Astrocyte (in vitro differentiated cells and primary cell): Measurements from ENCODE around the gene MTMR4. TPM values are rescaled to one million over a fixed set of nuclear protein-coding genes. Genes with fewer than 3 reads are reported as not detected.
A peak's percentile ranks its signal among the peaks of the same experiment; 100 is the strongest.
"Not testable (repeated sequence)": the region's sequence is repeated elsewhere in the genome, so short reads cannot be mapped to it uniquely, and the experiment has no call there.

Experiments
- DNase-seq: peaks from one replicate; pipeline ENCODE4 v3.0.0-alpha.2; 2010; ENCODE audit warnings: low read depth
- FAIRE-seq: peaks from 2 replicates; lab custom pipeline; 2011; peaks lifted over from hg19 to GRCh38; lab: Jason Lieb, UNC
- H2AFZ ChIP-seq: 2 replicates; pipeline ENCODE4 v1.6.0; 2012; ENCODE audit warnings: low read depth, low read length, inconsistent platforms
- H3K27ac ChIP-seq: 2 replicates; pipeline ENCODE4 v1.5.1; 2011; ENCODE audit warnings: low read depth, low read length, inconsistent platforms
- H3K27me3 ChIP-seq: 2 replicates; pipeline ENCODE4 v1.6.0; 2011; ENCODE audit warnings: low read length, inconsistent platforms; ENCODE audit not compliant: insufficient read depth
- H3K36me3 ChIP-seq: 2 replicates; pipeline ENCODE4 v1.5.1; 2011; ENCODE audit warnings: low read length, inconsistent platforms; ENCODE audit not compliant: insufficient read depth
- H3K4me1 ChIP-seq: 2 replicates; pipeline ENCODE4 v1.5.1; 2011; ENCODE audit warnings: low read length, inconsistent platforms; ENCODE audit not compliant: insufficient read depth
- H3K4me2 ChIP-seq: 2 replicates; pipeline ENCODE4 v1.6.0; 2012; ENCODE audit warnings: low read length, inconsistent platforms
- H3K4me3 ChIP-seq: 2 replicates; pipeline ENCODE4 v1.5.1; 2011; ENCODE audit warnings: low read depth, mild to moderate bottlenecking, low read length, inconsistent platforms; ENCODE audit not compliant: insufficient read depth
- H3K79me2 ChIP-seq: 2 replicates; pipeline ENCODE4 v1.6.0; 2012; ENCODE audit warnings: mild to moderate bottlenecking, low read length, inconsistent platforms; ENCODE audit not compliant: insufficient read depth
- H3K9ac ChIP-seq: 2 replicates; pipeline ENCODE4 v1.6.0; 2012; ENCODE audit warnings: mild to moderate bottlenecking, low read length, inconsistent platforms
- H3K9me3 ChIP-seq: 2 replicates; pipeline ENCODE4 v1.5.1; 2012; ENCODE audit warnings: low read depth, mild to moderate bottlenecking, low read length, inconsistent platforms; ENCODE audit not compliant: insufficient read depth
- H4K20me1 ChIP-seq: 2 replicates; pipeline ENCODE4 v1.6.0; 2012; ENCODE audit warnings: low read length, inconsistent platforms; ENCODE audit not compliant: insufficient read depth
- H3K27ac Mint-ChIP-seq: one replicate; pipeline ENCODE4 v1.8.0; 2021; ENCODE audit warnings: mild to moderate bottlenecking, mixed read lengths; ENCODE audit not compliant: unreplicated experiment
- H3K27me3 Mint-ChIP-seq: one replicate; pipeline ENCODE4 v1.8.0; 2021; ENCODE audit warnings: low read depth, mixed read lengths; ENCODE audit not compliant: unreplicated experiment
- H3K36me3 Mint-ChIP-seq: one replicate; pipeline ENCODE4 v1.8.0; 2021; ENCODE audit warnings: low read depth, mixed read lengths; ENCODE audit not compliant: unreplicated experiment
- H3K4me1 Mint-ChIP-seq: one replicate; pipeline ENCODE4 v1.8.0; 2021; ENCODE audit warnings: low read depth, mixed read lengths; ENCODE audit not compliant: unreplicated experiment
- H3K4me3 Mint-ChIP-seq: one replicate; pipeline ENCODE4 v1.8.0; 2021; ENCODE audit warnings: mild to moderate bottlenecking, moderate library complexity, mixed read lengths; ENCODE audit not compliant: unreplicated experiment
- H3K9me3 Mint-ChIP-seq: one replicate; pipeline ENCODE4 v1.8.0; 2021; ENCODE audit warnings: mild to moderate bottlenecking, mixed read lengths; ENCODE audit not compliant: unreplicated experiment
- CTCF ChIP-seq: IDR thresholded peaks from 2 replicates; pipeline ENCODE4 v1.5.1; 2011; ENCODE audit warnings: low read depth, mild to moderate bottlenecking, inconsistent platforms, low read length, moderate library complexity; ENCODE audit not compliant: insufficient read depth
- EZH2 ChIP-seq: IDR thresholded peaks from 2 replicates; pipeline ENCODE4 v1.6.1; 2012; ENCODE audit warnings: mild to moderate bottlenecking, low read length, inconsistent platforms; ENCODE audit not compliant: insufficient read depth
- total RNA-seq: library from RNA; stranded (reverse); gene quantifications from 2 replicates; pipeline ENCODE4 v1.2.1, GENCODE V29; 2021

MTMR4 gene
- total RNA-seq, 1 donor from 2014 or later, result 17.6 TPM

- Mint-ChIP-seq H3K36me3 (peaks cover 28% of the 10 kb centered on the region), H3K27ac (no peak overlapping the region), H3K4me3 (no peak overlapping the region), H3K4me1 (no peaks in the 10 kb centered on the region), H3K27me3 (no peaks in the 10 kb centered on the region), H3K9me3 (no peaks in the 10 kb centered on the region)
- Histone ChIP-seq H3K9me3 (no peaks in the 10 kb centered on the region), H3K4me1 (peaks cover 7% of the 10 kb centered on the region), H3K36me3 (peaks cover 41% of the 10 kb centered on the region), H3K27ac (peak overlapping the region; percentile 58), H3K79me2 (no peaks in the 10 kb centered on the region), H3K4me2 (no peak overlapping the region), H3K9ac (peak overlapping the region; percentile 22), H2AFZ (no peak overlapping the region), H4K20me1 (peaks cover 8% of the 10 kb centered on the region), H3K4me3 (no peak overlapping the region), H3K27me3 (no peaks in the 10 kb centered on the region)
- TF ChIP-seq CTCF, result no peak
- TF ChIP-seq EZH2, result no peak
- DNase-seq (no peak), FAIRE-seq (no peak)
Observed at GRCh38 chr17:58506354-58507080, 7.9 kb downstream of the MTMR4 start.

- Mint-ChIP-seq H3K27me3 (no peaks in the 10 kb centered on the region), H3K27ac (no peak overlapping the region), H3K9me3 (no peaks in the 10 kb centered on the region), H3K36me3 (peaks cover 22% of the 10 kb centered on the region), H3K4me1 (no peaks in the 10 kb centered on the region), H3K4me3 (no peak overlapping the region)
- TF ChIP-seq CTCF (no peak), EZH2 (no peak)
- no peaks in the 10 kb centered on the region for H3K79me2 ChIP-seq
- DNase-seq (no peak), FAIRE-seq (no peak)
- H3K4me2 ChIP-seq, result no peak overlapping the region
- peaks cover 1% of the 10 kb centered on the region for H4K20me1 ChIP-seq
- no peaks in the 10 kb centered on the region for H3K9me3 ChIP-seq
- H3K27ac ChIP-seq, result no peak overlapping the region
- H3K27me3 ChIP-seq, result no peaks in the 10 kb centered on the region
- no peak overlapping the region for H2AFZ ChIP-seq
- H3K4me1 ChIP-seq, result peaks cover 7% of the 10 kb centered on the region
- H3K9ac ChIP-seq, result no peak overlapping the region
- peaks cover 32% of the 10 kb centered on the region for H3K36me3 ChIP-seq
- H3K4me3 ChIP-seq, result no peak overlapping the region
Observed at GRCh38 chr17:58504826-58505351, 9.5 kb downstream of the MTMR4 start.

GRCh38 chr17:58503866-58504265 is 10.6 kb downstream of the MTMR4 start:
- DNase-seq (no peak), FAIRE-seq (no peak)
- Histone ChIP-seq H3K79me2 (no peaks in the 10 kb centered on the region), H3K27me3 (no peaks in the 10 kb centered on the region), H4K20me1 (no peaks in the 10 kb centered on the region), H3K4me2 (no peak overlapping the region), H3K27ac (no peak overlapping the region), H3K9ac (no peak overlapping the region), H2AFZ (no peak overlapping the region), H3K36me3 (peaks cover 30% of the 10 kb centered on the region), H3K4me3 (no peak overlapping the region), H3K9me3 (no peaks in the 10 kb centered on the region), H3K4me1 (peaks cover 7% of the 10 kb centered on the region)
- Mint-ChIP-seq H3K9me3 (no peaks in the 10 kb centered on the region), H3K4me1 (no peaks in the 10 kb centered on the region), H3K4me3 (no peak overlapping the region), H3K27me3 (no peaks in the 10 kb centered on the region), H3K27ac (no peak overlapping the region), H3K36me3 (peaks cover 18% of the 10 kb centered on the region)
- TF ChIP-seq EZH2 (no peak), CTCF (no peak)

GRCh38 chr17:58503134-58503533 is 11.3 kb downstream of the MTMR4 start:
- H2AFZ ChIP-seq, H3K4me2 ChIP-seq, H3K4me1 ChIP-seq, H3K27me3 ChIP-seq, H3K27ac ChIP-seq, H3K27ac Mint-ChIP-seq, H3K27me3 Mint-ChIP-seq, H3K4me3 Mint-ChIP-seq, H3K9ac ChIP-seq, FAIRE-seq, H3K9me3 Mint-ChIP-seq, H3K9me3 ChIP-seq, H3K4me3 ChIP-seq, H3K79me2 ChIP-seq, H3K4me1 Mint-ChIP-seq, H4K20me1 ChIP-seq, DNase-seq: not testable (repeated sequence)
- peaks cover 19% of the 10 kb centered on the region for H3K36me3 Mint-ChIP-seq
- H3K36me3 ChIP-seq, result peaks cover 25% of the 10 kb centered on the region
